ENCODE results near the gene TDRD12. TPM values are rescaled to one million over a fixed set of nuclear protein-coding genes. Genes with fewer than 3 reads are reported as not detected.

The TDRD12 gene
- total and polyA plus RNA-seq, 11 donors: 0.06 to 0.63 (median 0.23) TPM; not detected in 5

DNA sequence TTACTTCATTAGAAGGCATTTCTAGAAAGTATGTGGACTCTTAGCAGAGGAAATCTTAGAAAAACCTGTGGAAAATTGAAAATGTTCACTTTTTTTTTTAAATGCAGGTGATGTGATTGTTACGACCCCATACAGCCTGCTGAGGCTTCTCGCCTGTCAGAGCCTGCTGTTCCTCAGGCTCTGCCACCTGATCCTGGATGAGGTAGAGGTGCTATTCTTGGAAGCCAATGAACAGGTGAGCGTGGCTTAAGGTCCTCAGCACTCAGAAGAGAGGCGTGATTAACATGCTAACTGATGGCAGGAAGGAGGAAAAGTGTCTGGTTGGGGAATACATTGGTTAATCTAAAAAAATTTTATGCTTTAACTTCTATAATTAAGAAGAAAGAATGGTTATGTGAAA is 78.6 kb downstream of the TDRD12 start:
- no peaks in the 10 kb centered on the region for H3K4me1 ChIP-seq
- H3K9me3 ChIP-seq: no peaks in the 10 kb centered on the region
- peaks cover 0 to 8% (median 0%) of the 10 kb centered on the region in 9 donors for H3K27me3 ChIP-seq
- WGBS, 4 donors: 64 to 77% (median 76%) methylated on average over 4 of the region's 4 CpGs
- DNase-seq: no peak
- H3K27ac ChIP-seq: no peak overlapping the region
- ATAC-seq: no peak
- no peaks in the 10 kb centered on the region for H3K36me3 ChIP-seq
- H3K4me3 ChIP-seq: no peak overlapping the region
- TF ChIP-seq POLR2A (IDR thresholded peaks at IDR 0.05): no peak
- TF ChIP-seq, protein P1, sequence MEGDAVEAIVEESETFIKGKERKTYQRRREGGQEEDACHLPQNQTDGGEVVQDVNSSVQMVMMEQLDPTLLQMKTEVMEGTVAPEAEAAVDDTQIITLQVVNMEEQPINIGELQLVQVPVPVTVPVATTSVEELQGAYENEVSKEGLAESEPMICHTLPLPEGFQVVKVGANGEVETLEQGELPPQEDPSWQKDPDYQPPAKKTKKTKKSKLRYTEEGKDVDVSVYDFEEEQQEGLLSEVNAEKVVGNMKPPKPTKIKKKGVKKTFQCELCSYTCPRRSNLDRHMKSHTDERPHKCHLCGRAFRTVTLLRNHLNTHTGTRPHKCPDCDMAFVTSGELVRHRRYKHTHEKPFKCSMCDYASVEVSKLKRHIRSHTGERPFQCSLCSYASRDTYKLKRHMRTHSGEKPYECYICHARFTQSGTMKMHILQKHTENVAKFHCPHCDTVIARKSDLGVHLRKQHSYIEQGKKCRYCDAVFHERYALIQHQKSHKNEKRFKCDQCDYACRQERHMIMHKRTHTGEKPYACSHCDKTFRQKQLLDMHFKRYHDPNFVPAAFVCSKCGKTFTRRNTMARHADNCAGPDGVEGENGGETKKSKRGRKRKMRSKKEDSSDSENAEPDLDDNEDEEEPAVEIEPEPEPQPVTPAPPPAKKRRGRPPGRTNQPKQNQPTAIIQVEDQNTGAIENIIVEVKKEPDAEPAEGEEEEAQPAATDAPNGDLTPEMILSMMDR (IDR thresholded peaks at IDR 0.05): no peak
- intact Hi-C loops (cut with DNase I): no loop called here

DNA sequence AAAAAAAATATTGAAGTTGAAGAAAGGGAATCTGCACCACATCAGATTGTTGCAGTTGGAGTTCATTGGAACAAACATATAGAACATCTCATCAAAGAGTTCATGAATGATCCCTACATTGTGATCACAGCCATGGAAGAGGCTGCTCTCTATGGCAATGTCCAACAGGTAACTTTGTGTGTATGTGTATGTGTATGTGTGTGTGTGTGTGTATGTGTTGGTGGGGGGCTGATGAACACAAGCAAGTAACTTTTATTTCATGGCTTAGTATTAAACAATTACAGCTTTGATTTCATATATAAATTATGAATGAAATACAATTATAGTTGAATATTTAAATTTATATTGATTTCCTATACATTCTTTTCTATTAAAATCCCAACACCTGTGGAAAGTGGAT is 80.6 kb downstream of the TDRD12 start:
- no peak for ATAC-seq
- Histone ChIP-seq H3K9me3 (no peaks in the 10 kb centered on the region), H3K4me1 (no peaks in the 10 kb centered on the region), H3K4me3 (no peak overlapping the region), H3K27ac (no peak overlapping the region), H3K36me3 (no peaks in the 10 kb centered on the region), H3K27me3 (peaks cover 0 to 8% (median 0%) of the 10 kb centered on the region in 9 donors)
- no peak for TF ChIP-seq POLR2A (IDR thresholded peaks at IDR 0.05)
- TF ChIP-seq, protein P1 (IDR thresholded peaks at IDR 0.05): no peak
- no peak for DNase-seq
- intact Hi-C loops (cut with DNase I): no loop called here

GRCh38 chr19:32800754-32801153 is 81.2 kb downstream of the TDRD12 start:
- no peaks in the 10 kb centered on the region for H3K36me3 ChIP-seq
- intact Hi-C loops (cut with DNase I): no loop called here
- DNase-seq (no peak), ATAC-seq (no peak)
- TF ChIP-seq, protein P1 (IDR thresholded peaks at IDR 0.05): no peak
- TF ChIP-seq POLR2A (IDR thresholded peaks at IDR 0.05): no peak
- H3K4me3 ChIP-seq: no peak overlapping the region
- no peaks in the 10 kb centered on the region for H3K4me1 ChIP-seq
- no peaks in the 10 kb centered on the region for H3K9me3 ChIP-seq
- H3K27ac ChIP-seq: no peak overlapping the region
- 33 to 43% (median 37%) methylated on average over 4 of the region's 4 CpGs for WGBS, 4 donors
- peaks cover 0 to 8% (median 0%) of the 10 kb centered on the region in 9 donors for H3K27me3 ChIP-seq

DNA sequence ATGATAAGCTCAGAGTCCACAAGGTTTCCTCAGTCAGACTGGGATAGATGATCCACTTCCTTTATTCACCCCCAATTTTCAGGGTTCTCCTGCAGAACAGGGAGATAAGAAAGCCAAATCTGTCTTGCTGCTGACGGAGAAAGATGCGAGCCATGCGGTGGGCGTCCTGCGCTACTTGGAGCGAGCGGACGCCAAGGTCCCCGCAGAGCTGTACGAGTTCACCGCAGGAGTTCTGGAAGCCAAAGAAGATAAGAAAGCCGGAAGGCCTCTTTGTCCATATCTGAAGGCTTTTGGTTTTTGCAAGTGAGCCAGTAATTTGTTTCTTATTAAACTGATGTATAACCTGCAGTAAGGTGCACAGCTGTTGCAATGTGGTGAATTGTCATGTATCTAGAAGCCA is 83.3 kb downstream of the TDRD12 start:
- no peak overlapping the region for H3K4me3 ChIP-seq
- intact Hi-C loops (cut with DNase I): no loop called here
- no peak for TF ChIP-seq POLR2A (IDR thresholded peaks at IDR 0.05)
- TF ChIP-seq, protein P1 (IDR thresholded peaks at IDR 0.05): no peak
- WGBS, 4 donors: 46 to 59% (median 55%) methylated on average over 12 of the region's 12 CpGs
- H3K27me3 ChIP-seq: peaks cover 0 to 15% (median 0%) of the 10 kb centered on the region in 9 donors
- H3K36me3 ChIP-seq: no peaks in the 10 kb centered on the region
- H3K9me3 ChIP-seq: no peaks in the 10 kb centered on the region
- DNase-seq (no peak), ATAC-seq (no peak)
- no peak overlapping the region for H3K27ac ChIP-seq
- H3K4me1 ChIP-seq: no peaks in the 10 kb centered on the region

All from heart left ventricle (tissue), 16 donors.